NB4 (cell line): ENCODE data around the gene PLCB4.

ENCODE experiments used
- DNase-seq: peaks from one replicate; pipeline ENCODE4 v3.0.0; 2010; ENCODE audit warnings: low read depth
- H3K4me3 ChIP-seq: one replicate; pipeline ENCODE4 v1.5.1; 2011; ENCODE audit warnings: mild to moderate bottlenecking, low read depth, low read length, moderate library complexity
- MYC ChIP-seq: IDR thresholded peaks from 2 replicates; pipeline ENCODE4 v1.6.1; 2011; ENCODE audit warnings: low read depth, low read length
- POLR2A ChIP-seq: IDR thresholded peaks from 2 replicates; pipeline ENCODE4 v1.6.1; 2011; ENCODE audit warnings: mild to moderate bottlenecking; ENCODE audit not compliant: insufficient read length; ENCODE audit errors: extremely low read depth
- TF ChIP-seq, protein P1 (sequence below): IDR thresholded peaks from 2 replicates; pipeline ENCODE4 v1.6.1; 2011; ENCODE audit warnings: low read depth, low read length
- TF ChIP-seq, protein P2 (sequence below): IDR thresholded peaks from one replicate; pipeline ENCODE4 v1.5.1; 2012; ENCODE audit warnings: low read depth, low read length

The PLCB4 gene

DNA sequence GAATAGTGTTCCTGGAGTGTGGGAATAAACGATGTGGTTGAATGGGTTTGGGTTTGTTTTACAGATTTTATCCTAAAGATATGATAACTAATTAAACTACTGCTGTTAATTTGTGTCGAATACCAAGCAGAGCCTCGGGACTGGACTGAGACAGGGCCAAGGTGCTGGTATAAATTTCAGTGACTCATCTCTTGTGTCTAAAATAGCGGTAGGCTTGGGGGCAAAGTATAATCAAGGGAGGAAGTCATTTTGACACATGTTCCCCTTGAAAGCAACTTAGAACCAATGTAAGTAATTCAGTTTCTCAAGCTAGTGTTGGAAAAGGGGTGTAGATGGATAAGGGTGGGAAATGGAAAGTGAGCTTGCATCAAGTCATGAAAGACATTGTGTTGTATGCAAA lies 108.4 kb downstream of the PLCB4 start:
- no peak overlapping the region for H3K4me3 ChIP-seq
- TF ChIP-seq, protein P1, sequence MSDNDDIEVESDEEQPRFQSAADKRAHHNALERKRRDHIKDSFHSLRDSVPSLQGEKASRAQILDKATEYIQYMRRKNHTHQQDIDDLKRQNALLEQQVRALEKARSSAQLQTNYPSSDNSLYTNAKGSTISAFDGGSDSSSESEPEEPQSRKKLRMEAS = no peak
- TF ChIP-seq, protein P2, sequence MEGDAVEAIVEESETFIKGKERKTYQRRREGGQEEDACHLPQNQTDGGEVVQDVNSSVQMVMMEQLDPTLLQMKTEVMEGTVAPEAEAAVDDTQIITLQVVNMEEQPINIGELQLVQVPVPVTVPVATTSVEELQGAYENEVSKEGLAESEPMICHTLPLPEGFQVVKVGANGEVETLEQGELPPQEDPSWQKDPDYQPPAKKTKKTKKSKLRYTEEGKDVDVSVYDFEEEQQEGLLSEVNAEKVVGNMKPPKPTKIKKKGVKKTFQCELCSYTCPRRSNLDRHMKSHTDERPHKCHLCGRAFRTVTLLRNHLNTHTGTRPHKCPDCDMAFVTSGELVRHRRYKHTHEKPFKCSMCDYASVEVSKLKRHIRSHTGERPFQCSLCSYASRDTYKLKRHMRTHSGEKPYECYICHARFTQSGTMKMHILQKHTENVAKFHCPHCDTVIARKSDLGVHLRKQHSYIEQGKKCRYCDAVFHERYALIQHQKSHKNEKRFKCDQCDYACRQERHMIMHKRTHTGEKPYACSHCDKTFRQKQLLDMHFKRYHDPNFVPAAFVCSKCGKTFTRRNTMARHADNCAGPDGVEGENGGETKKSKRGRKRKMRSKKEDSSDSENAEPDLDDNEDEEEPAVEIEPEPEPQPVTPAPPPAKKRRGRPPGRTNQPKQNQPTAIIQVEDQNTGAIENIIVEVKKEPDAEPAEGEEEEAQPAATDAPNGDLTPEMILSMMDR = no peak
- TF ChIP-seq POLR2A = no peak
- TF ChIP-seq MYC = no peak
- DNase-seq = no peak

DNA sequence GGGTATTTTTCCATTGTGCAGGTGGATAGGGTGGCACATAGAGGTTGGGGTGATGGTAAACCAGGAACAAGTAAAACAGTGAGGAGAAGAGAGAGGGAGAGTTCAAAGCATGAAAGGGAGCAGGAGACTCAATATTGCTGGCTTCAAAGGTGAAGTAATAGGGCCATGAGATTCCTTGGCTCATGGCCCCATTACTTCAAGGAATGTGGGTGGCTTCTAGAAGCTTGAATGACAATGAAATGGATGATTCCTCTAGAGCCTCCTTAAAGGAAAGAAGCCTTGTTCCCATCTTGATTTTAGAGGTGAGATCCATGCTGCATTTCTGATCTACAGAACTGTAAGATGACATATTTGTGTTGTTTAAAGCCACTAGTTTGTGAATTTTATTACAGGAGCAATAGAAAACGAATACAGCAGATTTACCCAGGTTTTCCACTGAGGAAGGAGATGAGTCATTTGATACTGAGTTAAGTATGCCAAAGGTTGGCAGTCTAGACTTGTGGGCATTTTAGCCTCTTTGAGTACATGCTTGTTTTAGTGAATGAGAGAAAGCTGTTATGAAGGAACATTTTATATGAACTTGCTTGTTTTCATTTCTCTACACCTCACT lies 110.4 kb downstream of the PLCB4 start:
- DNase-seq = no peak
- H3K4me3 ChIP-seq = no peak overlapping the region
- TF ChIP-seq, protein P2 = no peak
- no peak for TF ChIP-seq MYC
- no peak for TF ChIP-seq POLR2A
- TF ChIP-seq, protein P1 = no peak

DNA sequence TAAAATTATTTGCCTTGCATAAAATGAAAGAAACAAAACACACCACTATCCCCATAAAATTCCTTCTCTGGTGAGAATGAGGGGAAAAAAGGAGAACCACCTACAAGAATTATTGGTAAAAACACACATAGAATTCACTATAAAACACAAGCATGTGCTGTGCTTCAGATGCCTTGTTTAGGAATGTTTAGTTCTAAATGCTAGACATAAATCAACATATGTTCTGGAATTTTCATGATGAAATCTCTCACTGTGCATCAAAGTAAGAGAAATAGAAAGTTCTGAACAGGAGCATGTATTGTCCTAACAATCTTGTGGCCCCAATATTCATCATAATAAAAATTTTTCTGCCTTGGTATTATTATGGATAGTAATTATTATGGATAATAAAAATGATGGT lies 111.0 kb downstream of the PLCB4 start:
- no peak for DNase-seq
- H3K4me3 ChIP-seq = no peak overlapping the region
- TF ChIP-seq, protein P1 = no peak
- no peak for TF ChIP-seq POLR2A
- TF ChIP-seq, protein P2 = no peak
- TF ChIP-seq MYC = no peak

DNA sequence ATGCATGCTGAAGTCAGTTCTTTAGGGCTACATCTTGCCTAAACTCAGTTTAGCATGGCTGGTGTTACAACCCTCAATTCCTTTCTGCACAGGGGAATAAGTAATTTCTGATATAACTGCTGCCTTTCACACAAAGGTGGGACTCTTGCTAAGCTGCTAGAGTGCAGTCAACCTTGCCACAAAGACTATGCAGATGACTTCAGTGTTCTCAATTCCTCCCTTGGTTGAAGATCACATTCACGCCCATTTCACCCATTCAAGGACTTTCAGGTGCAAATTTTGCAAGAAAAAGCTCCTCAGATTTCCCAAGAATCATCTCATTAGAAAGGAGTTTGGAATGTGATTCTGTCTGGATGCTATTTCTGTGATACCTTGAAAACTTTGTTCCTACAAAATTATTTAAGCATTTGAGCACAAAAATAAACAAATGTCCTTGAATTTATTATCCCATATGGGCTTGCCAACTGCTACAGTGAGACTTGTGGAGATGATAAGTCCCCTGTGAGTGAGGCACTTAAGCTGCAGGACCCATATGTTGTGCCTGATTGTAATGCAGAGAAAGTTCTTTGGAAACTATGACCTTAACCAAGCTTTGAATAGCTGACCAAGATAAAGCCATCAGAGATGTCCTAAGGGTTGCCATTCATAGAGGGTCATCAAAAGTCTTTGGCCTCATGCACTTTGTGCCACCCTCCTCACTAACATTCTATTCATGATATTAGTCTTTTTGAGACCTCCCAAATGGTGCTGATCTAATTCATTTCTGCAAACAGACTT lies 111.8 kb downstream of the PLCB4 start:
- TF ChIP-seq, protein P1 = no peak
- TF ChIP-seq, protein P2 = no peak
- H3K4me3 ChIP-seq = no peak overlapping the region
- no peak for DNase-seq

DNA sequence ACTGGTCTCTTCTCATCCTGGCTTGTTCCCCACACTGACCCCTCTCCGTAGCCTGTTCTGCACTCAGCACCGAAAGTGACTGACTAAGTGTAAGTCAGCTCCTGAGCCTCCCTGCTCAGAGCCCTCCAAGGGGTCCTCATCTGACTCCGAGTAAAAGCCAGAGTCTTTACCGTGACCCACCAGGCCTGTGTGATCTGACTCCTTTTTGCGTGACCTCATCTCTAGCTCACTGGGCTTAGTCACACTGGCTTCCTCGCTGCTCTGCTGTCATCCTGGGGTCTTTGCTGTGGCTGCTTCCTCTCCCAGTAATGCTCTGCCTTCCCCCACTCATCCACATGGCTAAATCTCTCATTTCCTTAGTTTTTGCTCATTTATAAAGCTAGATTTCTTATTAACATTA lies 116.6 kb downstream of the PLCB4 start:
- H3K4me3 ChIP-seq = no peak overlapping the region
- TF ChIP-seq, protein P2 = no peak
- TF ChIP-seq MYC (no peak), POLR2A (no peak)
- TF ChIP-seq, protein P1 = no peak
- DNase-seq = no peak
